HG03469 (cell line): ENCODE data around the gene LGALS9B.
"Not testable (repeated sequence)": the region's sequence is repeated elsewhere in the genome, so short reads cannot be mapped to it uniquely, and the experiment has no call there.

ENCODE experiments used
- ATAC-seq: cut with Tn5 transposase; IDR thresholded peaks from one replicate; pipeline ENCODE4 v1.9.1; 2021; ENCODE audit warnings: mild to moderate bottlenecking, moderate library complexity, moderate number of reproducible peaks; ENCODE audit not compliant: unreplicated experiment

LGALS9B gene

GRCh38 chr17:20469107-20469506 lies 1.8 kb upstream of the LGALS9B start:
- not testable (repeated sequence) for ATAC-seq

GRCh38 chr17:20466999-20467398 lies 340 bp downstream of the LGALS9B start:
- ATAC-seq = not testable (repeated sequence)

- not testable (repeated sequence) for ATAC-seq
Observed at GRCh38 chr17:20466553-20466952, 786 bp downstream of the LGALS9B start.

- ATAC-seq = not testable (repeated sequence)
Observed at GRCh38 chr17:20465535-20465934, 1.8 kb downstream of the LGALS9B start.

GRCh38 chr17:20464854-20465414 lies 2.4 kb downstream of the LGALS9B start:
- not testable (repeated sequence) for ATAC-seq

GRCh38 chr17:20462158-20462557 lies 5.2 kb downstream of the LGALS9B start:
- not testable (repeated sequence) for ATAC-seq

- ATAC-seq = not testable (repeated sequence)
Observed at GRCh38 chr17:20457848-20458381, 9.4 kb downstream of the LGALS9B start.

- ATAC-seq = not testable (repeated sequence)
Observed at GRCh38 chr17:20455106-20455505, 12.2 kb downstream of the LGALS9B start.

- ATAC-seq = not testable (repeated sequence)
Observed at GRCh38 chr17:20453820-20454434, 13.4 kb downstream of the LGALS9B start.

- ATAC-seq = not testable (repeated sequence)
Observed at GRCh38 chr17:20450852-20451251, 16.5 kb downstream of the LGALS9B start.

GRCh38 chr17:20447534-20448321 lies 19.6 kb downstream of the LGALS9B start:
- not testable (repeated sequence) for ATAC-seq

- not testable (repeated sequence) for ATAC-seq
Observed at GRCh38 chr17:20446895-20447294, 20.4 kb downstream of the LGALS9B start.

GRCh38 chr17:20444581-20445236 lies 22.6 kb downstream of the LGALS9B start:
- ATAC-seq = not testable (repeated sequence)

GRCh38 chr17:20444173-20444572 lies 23.2 kb downstream of the LGALS9B start:
- ATAC-seq = not testable (repeated sequence)

- ATAC-seq = not testable (repeated sequence)
Observed at GRCh38 chr17:20443632-20444031, 23.7 kb downstream of the LGALS9B start.

GRCh38 chr17:20440665-20441064 lies 26.7 kb downstream of the LGALS9B start:
- ATAC-seq = not testable (repeated sequence)

- ATAC-seq = not testable (repeated sequence)
Observed at GRCh38 chr17:20435166-20435565, 32.2 kb downstream of the LGALS9B start.

GRCh38 chr17:20433382-20433781 lies 34.0 kb downstream of the LGALS9B start:
- ATAC-seq = not testable (repeated sequence)

GRCh38 chr17:20427264-20427663 lies 40.1 kb downstream of the LGALS9B start:
- not testable (repeated sequence) for ATAC-seq

GRCh38 chr17:20422826-20423225 lies 44.5 kb downstream of the LGALS9B start:
- not testable (repeated sequence) for ATAC-seq

GRCh38 chr17:20418838-20419237 lies 48.5 kb downstream of the LGALS9B start:
- not testable (repeated sequence) for ATAC-seq
